Skeletal muscle satellite cell (primary cell): ENCODE results near the gene NIFK. TPM values are rescaled to one million over a fixed set of nuclear protein-coding genes. Genes with fewer than 3 reads are reported as not detected.

ENCODE experiments used
- H3K27me3 ChIP-seq: 2 replicates; pipeline ENCODE4 v1.7.0; 2013; ENCODE audit warnings: low read length; ENCODE audit not compliant: control insufficient read depth, insufficient read depth
- H3K36me3 ChIP-seq: 2 replicates; pipeline ENCODE4 v1.7.0; 2013; ENCODE audit warnings: mild to moderate bottlenecking, control low read depth, low read length; ENCODE audit not compliant: insufficient read depth
- H3K4me1 ChIP-seq: 2 replicates; pipeline ENCODE4 v1.7.0; 2013; ENCODE audit warnings: low read length; ENCODE audit not compliant: control insufficient read depth, insufficient read depth
- H3K4me2 ChIP-seq: 2 replicates; pipeline ENCODE4 v1.7.0; 2013; ENCODE audit warnings: mild to moderate bottlenecking, low read length
- H3K4me3 ChIP-seq: 2 replicates; pipeline ENCODE4 v1.7.0; 2013; ENCODE audit warnings: low read length
- H3K9ac ChIP-seq: 2 replicates; pipeline ENCODE4 v1.7.0; 2013; ENCODE audit warnings: mild to moderate bottlenecking, low read depth, low read length, moderate library complexity
- H3K9me3 ChIP-seq: replicated peaks from 2 replicates; pipeline ENCODE4 v1.7.0; 2013; ENCODE audit warnings: mild to moderate bottlenecking, control low read depth, low read length
- total RNA-seq: library from RNA; depleted of rRNA; stranded (reverse); fragments of >200 nt; gene quantifications from 2 replicates; pipeline ENCODE4 v1.2.3, GENCODE V29; 2012; rRNA removed

Gene NIFK
- total RNA-seq = 71.2 and 81.9 TPM in 2 replicates

- Histone ChIP-seq H3K4me2 (peak within 1 kb of the TSS; percentile 84), H3K4me1 (peaks cover 10% of the 10 kb centered on the region), H3K27me3 (peaks cover 3% of the 10 kb centered on the region), H3K36me3 (peaks cover 25% of the 10 kb centered on the region), H3K9me3 (no peaks in the 10 kb centered on the region), H3K9ac (peak within 1 kb of the TSS; percentile 96), H3K4me3 (peak within 1 kb of the TSS; percentile 80)
Measured at GRCh38 chr2:121736462-121737336, at the start of gene NIFK. Gene NIFK, minus strand, starts transcription at chr2:121736875. Its CDS starts 25 bp downstream, at chr2:121736850.

- H3K4me2 ChIP-seq = no peak overlapping the region
- H3K36me3 ChIP-seq = no peaks in the 10 kb centered on the region
- no peaks in the 10 kb centered on the region for H3K4me1 ChIP-seq
- no peak overlapping the region for H3K4me3 ChIP-seq
- H3K27me3 ChIP-seq = peaks cover 47% of the 10 kb centered on the region
- no peak overlapping the region for H3K9ac ChIP-seq
- no peaks in the 10 kb centered on the region for H3K9me3 ChIP-seq
Measured at GRCh38 chr2:121783180-121783579, 46.5 kb upstream of the NIFK start.

DNA sequence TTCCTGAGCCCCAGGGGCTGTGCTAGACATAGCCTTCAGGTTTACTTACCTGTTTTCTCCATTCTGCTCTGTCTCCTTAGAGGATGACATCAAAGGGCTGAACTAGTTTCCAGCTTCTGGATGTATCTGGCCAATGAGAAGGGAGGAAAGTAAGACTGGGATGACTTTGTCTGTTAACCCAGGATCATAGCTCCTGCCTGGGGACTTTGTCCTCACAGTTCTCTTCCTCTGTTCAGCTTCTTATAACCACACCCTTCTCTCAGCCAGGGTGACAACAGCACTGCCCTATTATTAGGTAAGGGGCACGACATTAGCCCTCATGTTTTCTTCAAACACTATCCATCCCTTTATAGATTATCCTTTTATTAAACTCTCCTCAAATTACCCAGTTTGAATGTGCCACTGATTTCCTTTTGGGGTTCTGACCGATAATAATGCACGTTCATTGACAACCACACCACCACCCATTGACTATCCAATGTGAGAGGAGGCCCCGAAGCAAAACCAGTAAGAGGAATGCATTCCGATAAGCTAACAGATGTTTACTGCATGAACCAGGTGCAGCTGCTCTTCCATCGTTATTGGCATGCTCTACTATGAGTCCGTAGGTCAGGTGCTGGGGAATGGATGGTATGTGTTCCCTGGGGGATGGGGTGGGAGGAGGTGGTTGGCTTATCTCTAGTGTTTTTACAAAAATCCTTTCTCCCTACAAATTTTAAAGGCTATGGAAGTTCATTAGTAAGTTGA, 42.2 kb upstream of the NIFK start:
- Histone ChIP-seq H3K36me3 (no peaks in the 10 kb centered on the region), H3K27me3 (peaks cover 32% of the 10 kb centered on the region), H3K4me3 (no peak overlapping the region), H3K9me3 (no peaks in the 10 kb centered on the region), H3K9ac (no peak overlapping the region), H3K4me2 (no peak overlapping the region), H3K4me1 (peaks cover 11% of the 10 kb centered on the region)

GRCh38 chr2:121777699-121778058, 41.0 kb upstream of the NIFK start:
- H3K27me3 ChIP-seq = peaks cover 20% of the 10 kb centered on the region
- no peaks in the 10 kb centered on the region for H3K9me3 ChIP-seq
- no peaks in the 10 kb centered on the region for H3K36me3 ChIP-seq
- no peak overlapping the region for H3K4me3 ChIP-seq
- peaks cover 11% of the 10 kb centered on the region for H3K4me1 ChIP-seq
- H3K9ac ChIP-seq = no peak overlapping the region
- no peak overlapping the region for H3K4me2 ChIP-seq

- Histone ChIP-seq H3K9me3 (no peaks in the 10 kb centered on the region), H3K4me2 (no peak overlapping the region), H3K27me3 (peaks cover 19% of the 10 kb centered on the region), H3K4me1 (peaks cover 11% of the 10 kb centered on the region), H3K9ac (no peak overlapping the region), H3K36me3 (no peaks in the 10 kb centered on the region), H3K4me3 (no peak overlapping the region)
Measured at GRCh38 chr2:121776885-121777698, 40.4 kb upstream of the NIFK start.

DNA sequence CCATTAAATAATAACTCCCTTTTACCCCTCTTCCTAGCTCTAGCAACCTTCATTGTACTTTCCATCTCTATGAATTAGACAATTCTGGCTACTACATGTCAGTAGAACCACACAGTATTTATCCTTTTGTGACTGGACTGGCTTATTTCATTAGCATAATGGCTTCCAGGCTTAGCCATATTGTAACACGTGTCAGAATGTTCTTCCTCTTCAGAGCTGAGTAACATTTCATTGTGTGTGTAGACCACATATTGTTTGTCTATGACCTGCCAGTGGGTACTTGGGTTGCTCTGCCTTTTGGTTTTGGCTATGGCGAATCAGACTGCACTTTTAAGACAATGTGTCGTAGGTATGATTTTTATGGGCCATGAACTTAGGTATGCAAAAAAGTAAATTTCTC, 39.7 kb upstream of the NIFK start:
- Histone ChIP-seq H3K27me3 (peaks cover 15% of the 10 kb centered on the region), H3K4me2 (no peak overlapping the region), H3K9me3 (no peaks in the 10 kb centered on the region), H3K4me1 (peaks cover 11% of the 10 kb centered on the region), H3K9ac (no peak overlapping the region), H3K36me3 (no peaks in the 10 kb centered on the region), H3K4me3 (no peak overlapping the region)

DNA sequence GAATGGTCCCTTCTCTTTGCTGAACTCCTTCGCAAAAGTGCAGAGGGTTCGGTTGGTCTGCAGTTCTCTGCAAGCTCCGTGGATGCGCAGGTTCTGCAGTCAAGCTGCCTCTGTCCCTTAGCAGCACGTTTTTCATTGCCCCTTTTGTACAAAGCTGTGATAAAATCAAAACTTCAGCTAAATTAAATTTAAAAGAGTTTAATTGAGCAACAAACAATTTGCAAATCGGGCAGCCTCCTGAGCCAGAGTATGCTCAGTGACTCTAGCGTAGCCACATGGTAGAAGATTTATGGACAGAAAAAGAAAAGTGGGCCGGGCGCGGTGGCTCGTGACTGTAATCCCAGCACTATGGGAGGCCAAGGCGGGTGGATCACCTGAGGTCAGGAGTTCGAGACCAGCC, 37.6 kb upstream of the NIFK start:
- Histone ChIP-seq H3K27me3 (peaks cover 10% of the 10 kb centered on the region), H3K4me3 (no peak overlapping the region), H3K9ac (no peak overlapping the region), H3K4me1 (peaks cover 11% of the 10 kb centered on the region), H3K36me3 (no peaks in the 10 kb centered on the region), H3K9me3 (no peaks in the 10 kb centered on the region), H3K4me2 (no peak overlapping the region)

DNA sequence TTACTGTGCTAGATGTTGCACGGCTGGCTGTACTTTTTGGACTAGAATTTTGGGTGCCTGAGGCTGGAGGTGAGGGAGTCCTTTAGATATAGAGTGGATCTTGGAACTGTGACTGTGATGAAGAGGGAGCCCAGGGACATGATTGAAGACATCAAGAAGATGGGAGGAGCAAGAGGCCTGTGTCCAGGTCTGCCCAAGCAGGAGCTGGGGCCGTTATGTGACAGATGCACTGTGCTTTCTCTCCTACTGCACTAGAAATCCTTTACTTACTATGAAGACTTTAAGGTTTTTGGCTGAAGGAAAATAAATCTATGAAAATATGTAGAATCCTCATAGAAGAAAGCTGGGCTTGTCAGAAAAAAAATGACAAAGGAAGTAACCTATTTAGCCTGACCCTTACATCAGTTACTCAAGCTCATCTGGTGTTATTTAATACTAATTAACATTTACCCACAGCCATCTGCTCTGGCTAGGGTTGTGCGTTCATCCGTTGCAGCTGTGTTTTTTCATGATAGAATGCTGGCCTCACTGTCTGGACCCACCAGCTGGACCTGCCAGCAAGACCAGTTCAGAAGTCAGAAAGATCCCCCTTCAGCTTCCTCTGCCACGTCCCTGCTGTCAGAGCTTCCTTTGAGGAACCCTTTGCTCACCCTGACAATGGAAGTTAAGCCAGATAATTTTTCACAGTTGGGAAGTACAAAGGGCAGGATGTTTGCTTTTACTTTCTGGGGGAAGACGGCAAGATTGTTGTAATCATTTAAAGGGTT, 35.5 kb upstream of the NIFK start:
- H3K36me3 ChIP-seq = peaks cover 12% of the 10 kb centered on the region
- H3K27me3 ChIP-seq = no peaks in the 10 kb centered on the region
- H3K4me2 ChIP-seq = no peak overlapping the region
- no peak overlapping the region for H3K9ac ChIP-seq
- H3K4me1 ChIP-seq = peaks cover 7% of the 10 kb centered on the region
- H3K9me3 ChIP-seq = no peaks in the 10 kb centered on the region
- H3K4me3 ChIP-seq = no peak overlapping the region

DNA sequence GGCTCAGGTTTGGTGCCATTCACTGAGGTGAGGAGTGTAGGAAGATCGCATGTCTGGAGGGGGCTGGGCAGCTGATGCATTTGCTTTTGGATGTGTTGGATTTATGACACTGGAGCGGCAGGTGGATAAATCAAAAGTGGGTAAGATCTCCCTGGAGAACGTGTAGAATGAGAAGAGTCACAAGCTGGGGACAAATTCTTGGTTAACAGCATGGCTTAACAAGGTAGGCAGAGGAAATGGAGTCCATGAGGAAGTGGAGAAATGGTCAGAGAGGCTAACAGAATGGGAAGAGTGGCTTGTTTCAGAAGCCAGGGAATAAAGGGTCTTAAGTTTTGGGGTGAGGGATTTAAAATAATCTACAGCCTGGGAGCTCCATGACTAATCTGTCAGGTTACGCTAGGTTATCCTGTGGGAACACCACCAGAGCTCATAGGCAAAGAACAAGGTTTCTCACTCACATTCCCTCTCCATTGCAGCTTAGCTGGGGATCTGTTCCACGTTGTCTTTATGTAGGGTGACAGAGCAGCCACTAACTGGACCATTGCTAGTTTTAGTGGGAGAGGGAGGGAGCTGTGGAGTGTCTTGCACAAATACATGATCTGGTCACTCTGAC, 31.6 kb upstream of the NIFK start:
- H3K9me3 ChIP-seq = no peaks in the 10 kb centered on the region
- H3K36me3 ChIP-seq = peaks cover 48% of the 10 kb centered on the region
- no peak overlapping the region for H3K4me3 ChIP-seq
- no peak overlapping the region for H3K9ac ChIP-seq
- H3K27me3 ChIP-seq = no peaks in the 10 kb centered on the region
- no peaks in the 10 kb centered on the region for H3K4me1 ChIP-seq
- no peak overlapping the region for H3K4me2 ChIP-seq

DNA sequence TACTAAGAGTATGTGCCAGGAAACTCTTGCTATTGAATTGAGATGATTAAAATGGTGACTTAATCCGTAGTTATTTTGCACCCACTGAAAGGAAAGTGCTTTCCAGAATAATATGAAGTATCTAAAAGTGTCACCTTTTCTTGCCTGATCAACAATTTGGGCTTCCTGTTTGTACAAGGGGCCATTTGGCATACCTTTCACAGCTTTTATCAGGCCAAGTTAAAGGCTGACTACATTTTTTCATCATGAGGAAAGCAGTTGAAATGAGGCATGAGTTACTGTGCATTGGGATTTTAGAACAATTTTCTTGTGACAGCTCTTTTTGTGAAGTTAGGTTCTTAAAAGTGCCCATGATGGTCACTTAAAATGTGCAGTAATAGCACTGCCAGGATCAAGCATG, 29.9 kb upstream of the NIFK start:
- Histone ChIP-seq H3K4me3 (no peak overlapping the region), H3K9me3 (no peaks in the 10 kb centered on the region), H3K36me3 (peaks cover 56% of the 10 kb centered on the region), H3K4me2 (no peak overlapping the region), H3K4me1 (no peaks in the 10 kb centered on the region), H3K27me3 (no peaks in the 10 kb centered on the region), H3K9ac (no peak overlapping the region)
